Measurements from ENCODE around the gene SLC15A4. TPM values are rescaled to one million over a fixed set of nuclear protein-coding genes. Genes with fewer than 3 reads are reported as not detected.
"Not testable (repeated sequence)": the region's sequence is repeated elsewhere in the genome, so short reads cannot be mapped to it uniquely, and the experiment has no call there.

Gene SLC15A4
- total and polyA plus RNA-seq, 2 donors (not counting 3 experiments of a cell fraction or from before 2014, with no cell fraction given), result 19.6 to 24.5 TPM

DNA sequence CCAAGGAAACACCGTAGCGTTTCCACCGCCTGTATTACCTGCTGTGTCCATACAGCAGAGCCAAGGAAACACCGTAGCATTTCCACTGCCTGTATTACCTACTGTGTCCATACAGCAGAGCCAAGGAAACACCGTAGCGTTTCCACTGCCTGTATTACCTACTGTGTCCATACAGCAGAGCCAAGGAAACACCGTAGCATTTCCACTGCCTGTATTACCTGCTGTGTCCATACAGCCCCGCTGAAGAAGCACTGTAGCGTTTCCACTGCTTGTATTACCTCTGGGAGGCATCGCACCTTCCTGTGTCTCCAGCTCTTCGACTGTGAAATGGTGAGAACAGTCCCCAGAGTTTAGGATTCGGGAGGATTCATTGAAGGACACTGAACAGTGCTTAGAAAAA, 16.1 kb upstream of the SLC15A4 start:
- H3K9me3 ChIP-seq (replicated peaks; ENCODE audit: control insufficient read depth, insufficient read depth, low read length); H3K9me1 ChIP-seq (replicated peaks; ENCODE audit: control insufficient read depth, extremely low read depth, insufficient read depth, low read length); CTCF ChIA-PET; intact Hi-C loops (cut with micrococcal nuclease); H3K4me2 ChIP-seq (ENCODE audit: insufficient read depth, low read length); H3K36me3 ChIP-seq (ENCODE audit: control insufficient read depth in 2 of 2, extremely low read depth in 1 of 2, insufficient read depth in 2 of 2, low read length in 2 of 2); FAIRE-seq; H3K79me2 ChIP-seq (ENCODE audit: control insufficient read depth, insufficient read depth, low read length); H2AFZ ChIP-seq (ENCODE audit: low read depth, low read length); H3K4me1 ChIP-seq (ENCODE audit: control insufficient read depth, extremely low read depth, insufficient read depth, low read length); BruUV-seq (replicated peaks); H3K27me3 ChIP-seq (ENCODE audit: control insufficient read depth in 2 of 2, insufficient read depth in 2 of 2, low read length in 2 of 2); H4K20me1 ChIP-seq (replicated peaks; ENCODE audit: control insufficient read depth, extremely low read depth, insufficient read depth, low read length); dilution Hi-C loops (cut with MboI; ENCODE audit: extremely low pct_ligation_motif_present, low sequenced_read_pairs); H3K9ac ChIP-seq (replicated peaks; ENCODE audit: extremely low read depth, insufficient read depth, low read length); H3K4me3 ChIP-seq (replicated peaks in 1 of 3; ENCODE audit: insufficient read depth in 1 of 3, low read depth in 1 of 3, low read length in 3 of 3); DNase-seq (ENCODE audit: low read depth, low spot score); H3K27ac ChIP-seq (ENCODE audit: insufficient read depth, low read depth, low read length); POLR2A ChIA-PET: not testable (repeated sequence)

GRCh38 chr12:128833418-128833817, 9.7 kb upstream of the SLC15A4 start:
- intact Hi-C loops (cut with micrococcal nuclease) (no loop called here), dilution Hi-C loops (cut with MboI; ENCODE audit: extremely low pct_ligation_motif_present, low sequenced_read_pairs) (no loop called here)
- H3K4me2 ChIP-seq (ENCODE audit: insufficient read depth, low read length), result no peak overlapping the region
- no peaks in the 10 kb centered on the region for H3K36me3 ChIP-seq (ENCODE audit: control insufficient read depth in 2 of 2, extremely low read depth in 1 of 2, insufficient read depth in 2 of 2, low read length in 2 of 2)
- H3K27me3 ChIP-seq (ENCODE audit: control insufficient read depth in 2 of 2, insufficient read depth in 2 of 2, low read length in 2 of 2), result no peaks in the 10 kb centered on the region
- no peak overlapping the region for H3K9ac ChIP-seq (replicated peaks; ENCODE audit: extremely low read depth, insufficient read depth, low read length)
- no peak overlapping the region for H2AFZ ChIP-seq (ENCODE audit: low read depth, low read length)
- no peak for TF ChIP-seq POLR2A (IDR thresholded peaks at IDR 0.05; ENCODE audit: low read depth, low read length)
- no peak for TF ChIP-seq GATA2 (IDR thresholded peaks at IDR 0.05; ENCODE audit: insufficient read depth, insufficient read length, low read depth, low read length)
- TF ChIP-seq MAX (IDR thresholded peaks at IDR 0.05; ENCODE audit: insufficient read depth, insufficient read length), result no peak
- TF ChIP-seq EZH2 (IDR thresholded peaks at IDR 0.05; ENCODE audit: borderline replicate concordance, low read depth, low read length, severe bottlenecking), result no peak
- TF ChIP-seq JUN (IDR thresholded peaks at IDR 0.05; ENCODE audit: borderline replicate concordance, insufficient read depth, insufficient read length, low read depth), result no peak
- TF ChIP-seq, protein P1, sequence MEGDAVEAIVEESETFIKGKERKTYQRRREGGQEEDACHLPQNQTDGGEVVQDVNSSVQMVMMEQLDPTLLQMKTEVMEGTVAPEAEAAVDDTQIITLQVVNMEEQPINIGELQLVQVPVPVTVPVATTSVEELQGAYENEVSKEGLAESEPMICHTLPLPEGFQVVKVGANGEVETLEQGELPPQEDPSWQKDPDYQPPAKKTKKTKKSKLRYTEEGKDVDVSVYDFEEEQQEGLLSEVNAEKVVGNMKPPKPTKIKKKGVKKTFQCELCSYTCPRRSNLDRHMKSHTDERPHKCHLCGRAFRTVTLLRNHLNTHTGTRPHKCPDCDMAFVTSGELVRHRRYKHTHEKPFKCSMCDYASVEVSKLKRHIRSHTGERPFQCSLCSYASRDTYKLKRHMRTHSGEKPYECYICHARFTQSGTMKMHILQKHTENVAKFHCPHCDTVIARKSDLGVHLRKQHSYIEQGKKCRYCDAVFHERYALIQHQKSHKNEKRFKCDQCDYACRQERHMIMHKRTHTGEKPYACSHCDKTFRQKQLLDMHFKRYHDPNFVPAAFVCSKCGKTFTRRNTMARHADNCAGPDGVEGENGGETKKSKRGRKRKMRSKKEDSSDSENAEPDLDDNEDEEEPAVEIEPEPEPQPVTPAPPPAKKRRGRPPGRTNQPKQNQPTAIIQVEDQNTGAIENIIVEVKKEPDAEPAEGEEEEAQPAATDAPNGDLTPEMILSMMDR (IDR thresholded peaks at IDR 0.05; ENCODE audit: extremely low read depth in 1 of 2, insufficient read depth in 1 of 2, low read depth in 1 of 2, low read length in 2 of 2), result no peak
- no peak for TF ChIP-seq FOS (IDR thresholded peaks at IDR 0.05; ENCODE audit: borderline replicate concordance, insufficient read depth, low read length)
- no peak for TF ChIP-seq MYC (IDR thresholded peaks at IDR 0.05; ENCODE audit: low read depth, low read length)
- no peak for TF ChIP-seq POLR2AphosphoS5 (IDR thresholded peaks at IDR 0.05; ENCODE audit: insufficient read depth, low read depth, low read length)
- H4K20me1 ChIP-seq (replicated peaks; ENCODE audit: control insufficient read depth, extremely low read depth, insufficient read depth, low read length), result no peaks in the 10 kb centered on the region
- no peak for FAIRE-seq
- DNase-seq (ENCODE audit: low read depth, low spot score), result no peak
- POLR2A ChIA-PET, result no interaction called here
- no peaks in the 10 kb centered on the region for H3K4me1 ChIP-seq (ENCODE audit: control insufficient read depth, extremely low read depth, insufficient read depth, low read length)
- no peak overlapping the region for H3K27ac ChIP-seq (ENCODE audit: insufficient read depth, low read depth, low read length)
- no peaks in the 10 kb centered on the region for H3K9me1 ChIP-seq (replicated peaks; ENCODE audit: control insufficient read depth, extremely low read depth, insufficient read depth, low read length)
- CTCF ChIA-PET, result no interaction called here
- H3K4me3 ChIP-seq (replicated peaks in 1 of 3; ENCODE audit: insufficient read depth in 1 of 3, low read depth in 1 of 3, low read length in 3 of 3), result no peak overlapping the region
- BruUV-seq (replicated peaks), result no TSS peak
- H3K79me2 ChIP-seq (ENCODE audit: control insufficient read depth, insufficient read depth, low read length), result no peaks in the 10 kb centered on the region
- H3K9me3 ChIP-seq (replicated peaks; ENCODE audit: control insufficient read depth, insufficient read depth, low read length), result no peaks in the 10 kb centered on the region

Data from endothelial cell of umbilical vein (primary cell).